Astrocyte (in vitro differentiated cells and primary cell): Measurements from ENCODE around the gene NCOA4.

Source experiments
- EZH2 ChIP-seq: IDR thresholded peaks from 2 replicates; pipeline ENCODE4 v1.6.1; 2012; ENCODE audit warnings: mild to moderate bottlenecking, low read length, inconsistent platforms; ENCODE audit not compliant: insufficient read depth
- TF ChIP-seq, protein P1 (sequence below): IDR thresholded peaks from 2 replicates; pipeline ENCODE4 v1.5.1; 2011; ENCODE audit warnings: low read depth, mild to moderate bottlenecking, inconsistent platforms, low read length, moderate library complexity; ENCODE audit not compliant: insufficient read depth

- TF ChIP-seq, protein P1, sequence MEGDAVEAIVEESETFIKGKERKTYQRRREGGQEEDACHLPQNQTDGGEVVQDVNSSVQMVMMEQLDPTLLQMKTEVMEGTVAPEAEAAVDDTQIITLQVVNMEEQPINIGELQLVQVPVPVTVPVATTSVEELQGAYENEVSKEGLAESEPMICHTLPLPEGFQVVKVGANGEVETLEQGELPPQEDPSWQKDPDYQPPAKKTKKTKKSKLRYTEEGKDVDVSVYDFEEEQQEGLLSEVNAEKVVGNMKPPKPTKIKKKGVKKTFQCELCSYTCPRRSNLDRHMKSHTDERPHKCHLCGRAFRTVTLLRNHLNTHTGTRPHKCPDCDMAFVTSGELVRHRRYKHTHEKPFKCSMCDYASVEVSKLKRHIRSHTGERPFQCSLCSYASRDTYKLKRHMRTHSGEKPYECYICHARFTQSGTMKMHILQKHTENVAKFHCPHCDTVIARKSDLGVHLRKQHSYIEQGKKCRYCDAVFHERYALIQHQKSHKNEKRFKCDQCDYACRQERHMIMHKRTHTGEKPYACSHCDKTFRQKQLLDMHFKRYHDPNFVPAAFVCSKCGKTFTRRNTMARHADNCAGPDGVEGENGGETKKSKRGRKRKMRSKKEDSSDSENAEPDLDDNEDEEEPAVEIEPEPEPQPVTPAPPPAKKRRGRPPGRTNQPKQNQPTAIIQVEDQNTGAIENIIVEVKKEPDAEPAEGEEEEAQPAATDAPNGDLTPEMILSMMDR, result no peak
- no peak for TF ChIP-seq EZH2
These were observed 26.6 kb upstream of the NCOA4 start for GRCh38 chr10:46057038-46057437.
